Stimulated activated CD4-positive, alpha-beta T cell treated with anti-CD3 and anti-CD28 coated beads, Interleukin-1b, Interleukin-23, amount 100 ng/mL, for 24 hours (primary cell): ENCODE data around the gene CLUH.
"Not testable (repeated sequence)": the region's sequence is repeated elsewhere in the genome, so short reads cannot be mapped to it uniquely, and the experiment has no call there.

Source experiments
- DNase-seq, 4 experiments: peaks; one replicate each; pipeline ENCODE4 v3.0.0-alpha.2; 2020; ENCODE audit warnings: low read depth in 4 of 4, low spot score in 1 of 4

Gene CLUH

DNA sequence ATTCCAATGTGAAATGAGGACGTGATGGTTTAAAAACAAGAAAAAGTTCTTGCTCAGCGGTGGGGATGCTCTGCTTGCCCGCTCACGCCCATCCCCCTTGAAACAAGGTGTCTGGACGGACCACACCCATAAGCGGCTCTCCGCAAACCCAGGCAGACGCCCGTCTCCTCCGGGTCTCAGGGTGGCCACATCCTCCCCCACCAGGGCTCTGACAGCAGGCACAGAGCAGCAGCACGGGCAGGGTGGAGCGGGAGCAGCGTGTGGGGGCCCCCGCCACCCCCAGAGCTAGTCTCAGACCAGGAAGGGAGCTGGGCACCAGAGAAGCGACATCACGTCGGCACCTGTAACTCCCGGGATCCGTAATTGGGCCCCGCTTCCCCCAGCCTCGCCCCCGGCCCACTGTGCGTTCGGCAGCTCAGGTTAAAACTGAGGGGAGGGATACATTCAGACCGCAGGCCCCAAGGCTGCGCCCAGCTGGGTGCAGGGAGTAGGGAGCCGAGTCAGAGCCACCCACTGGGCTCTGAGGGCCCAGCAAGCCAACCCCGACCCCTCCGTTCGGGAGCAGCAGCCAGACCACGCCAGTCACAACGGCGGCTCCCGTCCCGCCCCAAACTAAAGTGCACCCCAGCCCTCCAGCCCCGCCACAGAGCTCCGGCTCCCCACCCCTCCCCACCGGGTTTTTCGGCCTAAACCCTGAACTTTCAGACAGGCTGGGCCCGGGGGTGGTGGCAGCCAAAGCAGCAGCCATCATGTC lies 22.0 kb downstream of the CLUH start:
- DNase-seq: no peak

DNA sequence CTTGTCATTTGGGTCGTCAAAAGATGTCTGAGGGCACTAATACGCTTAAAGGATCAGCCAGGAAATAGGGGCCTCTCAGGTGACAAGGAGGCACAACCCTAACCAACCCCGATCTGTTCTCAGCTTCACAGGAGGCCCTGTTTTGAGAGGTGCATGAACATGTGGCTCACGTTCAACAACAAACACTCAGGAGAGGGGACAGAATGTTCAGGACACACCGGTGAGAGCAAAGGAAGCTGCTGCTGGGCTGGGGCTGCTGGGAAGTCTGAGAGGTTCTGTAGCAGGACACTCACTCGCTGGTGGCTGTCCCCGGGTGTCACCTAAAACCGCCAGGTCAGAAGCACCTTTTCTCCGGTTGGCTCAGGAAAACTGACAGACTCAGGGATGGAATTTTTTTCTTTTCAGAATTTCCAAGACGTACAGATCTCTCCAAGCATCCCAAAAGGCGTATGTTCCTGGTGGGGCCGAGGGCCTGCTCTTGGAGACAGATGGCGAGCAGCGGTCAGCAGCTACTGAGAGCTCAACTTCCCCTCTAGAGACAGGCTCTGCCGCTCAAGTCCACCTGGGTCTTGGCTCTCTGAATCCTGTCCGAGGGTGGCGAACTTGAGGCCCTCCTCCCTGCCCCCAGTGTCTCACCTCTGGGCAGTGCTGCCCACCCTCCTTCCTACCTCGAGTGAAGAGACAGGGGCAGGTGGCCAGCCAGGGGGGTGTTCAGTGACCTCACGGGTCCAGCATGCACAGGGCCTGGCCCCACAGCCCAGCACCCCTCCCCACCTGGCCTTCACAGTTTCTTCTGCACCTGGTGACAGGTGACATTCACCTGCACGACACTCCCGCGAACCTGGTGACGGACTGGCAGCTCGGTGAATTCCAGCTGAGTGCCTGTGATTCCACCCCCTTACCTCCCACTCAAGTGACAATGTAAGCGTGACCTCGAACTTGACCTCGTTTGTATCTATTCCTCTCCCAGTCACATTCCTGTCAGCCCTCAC lies 22.9 kb downstream of the CLUH start:
- DNase-seq: no peak

DNA sequence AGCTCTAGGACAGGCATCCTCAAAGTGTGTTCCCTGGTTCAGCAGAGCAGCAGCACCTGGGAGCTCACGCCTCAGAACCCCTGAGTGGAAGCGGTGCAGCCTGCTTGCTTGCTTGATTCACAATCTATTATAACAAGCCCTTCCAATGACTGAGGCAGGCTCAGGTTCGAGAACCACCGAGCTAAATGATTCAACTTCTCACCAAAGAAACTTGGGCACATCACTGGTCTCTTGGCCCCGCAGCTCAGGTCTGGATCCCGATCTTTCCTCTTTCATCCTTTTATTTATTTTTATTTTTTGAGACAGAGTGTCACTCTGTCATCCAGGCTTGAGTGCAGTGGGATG lies 24.5 kb downstream of the CLUH start:
- no peak for DNase-seq

DNA sequence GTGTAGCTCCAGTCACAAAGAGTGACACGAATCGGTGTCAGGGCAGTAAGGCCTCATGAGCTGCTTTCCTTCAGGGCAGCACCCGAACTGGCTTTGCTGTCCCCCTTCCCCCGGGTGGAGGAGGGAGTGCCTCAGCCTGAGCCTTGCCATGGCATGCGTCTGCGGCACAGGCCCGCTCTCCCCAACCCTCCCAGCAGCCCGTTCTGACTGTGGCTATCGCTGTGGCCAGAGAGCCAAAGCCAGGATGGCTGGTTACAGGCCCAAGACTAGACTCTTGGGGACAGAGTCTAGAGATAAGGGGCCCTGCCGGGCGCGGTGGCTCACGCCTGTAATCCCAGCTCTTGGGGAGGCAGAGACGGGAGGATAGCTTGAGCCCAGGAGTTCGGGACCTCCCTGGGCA lies 25.9 kb downstream of the CLUH start:
- no peak for DNase-seq

DNA sequence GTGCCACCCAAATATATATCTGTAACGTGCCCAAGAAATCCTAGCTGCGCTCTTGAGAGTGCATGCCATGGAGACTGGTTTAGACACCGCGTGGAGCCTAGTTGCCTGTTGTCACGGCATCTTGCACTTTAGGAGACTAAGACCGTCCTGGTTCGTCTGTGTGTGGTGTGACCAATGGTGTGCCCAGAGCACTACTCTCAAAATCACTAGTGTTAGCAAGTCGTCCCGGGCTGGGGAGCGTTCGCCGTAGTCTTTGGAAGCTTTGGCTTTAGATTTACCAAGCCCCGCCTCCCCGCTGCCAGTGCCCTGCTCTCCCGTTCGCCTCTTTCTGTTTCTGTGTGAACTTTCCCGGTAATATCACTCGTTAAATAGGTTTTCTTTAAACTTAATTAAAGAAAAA lies 27.0 kb downstream of the CLUH start:
- no peak for DNase-seq

DNA sequence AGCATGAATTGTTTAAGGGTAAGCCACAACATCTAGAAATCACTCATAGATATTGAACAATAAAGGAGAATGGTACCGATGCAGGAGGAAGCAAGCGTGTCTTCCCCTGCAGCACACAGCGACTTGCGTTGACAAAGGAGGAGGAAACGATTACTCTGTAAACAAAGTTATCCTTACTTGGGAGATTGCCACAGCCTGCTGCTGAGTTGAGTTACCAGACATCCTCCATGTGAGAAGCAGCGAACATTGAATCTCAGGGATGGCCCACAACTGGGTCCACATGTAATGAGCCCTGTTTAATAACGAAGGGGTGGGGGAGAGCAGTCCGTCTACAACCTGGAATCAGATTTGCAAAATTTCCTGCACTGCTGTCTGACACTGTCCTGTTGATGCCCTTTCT lies 27.7 kb downstream of the CLUH start:
- DNase-seq: no peak

DNA sequence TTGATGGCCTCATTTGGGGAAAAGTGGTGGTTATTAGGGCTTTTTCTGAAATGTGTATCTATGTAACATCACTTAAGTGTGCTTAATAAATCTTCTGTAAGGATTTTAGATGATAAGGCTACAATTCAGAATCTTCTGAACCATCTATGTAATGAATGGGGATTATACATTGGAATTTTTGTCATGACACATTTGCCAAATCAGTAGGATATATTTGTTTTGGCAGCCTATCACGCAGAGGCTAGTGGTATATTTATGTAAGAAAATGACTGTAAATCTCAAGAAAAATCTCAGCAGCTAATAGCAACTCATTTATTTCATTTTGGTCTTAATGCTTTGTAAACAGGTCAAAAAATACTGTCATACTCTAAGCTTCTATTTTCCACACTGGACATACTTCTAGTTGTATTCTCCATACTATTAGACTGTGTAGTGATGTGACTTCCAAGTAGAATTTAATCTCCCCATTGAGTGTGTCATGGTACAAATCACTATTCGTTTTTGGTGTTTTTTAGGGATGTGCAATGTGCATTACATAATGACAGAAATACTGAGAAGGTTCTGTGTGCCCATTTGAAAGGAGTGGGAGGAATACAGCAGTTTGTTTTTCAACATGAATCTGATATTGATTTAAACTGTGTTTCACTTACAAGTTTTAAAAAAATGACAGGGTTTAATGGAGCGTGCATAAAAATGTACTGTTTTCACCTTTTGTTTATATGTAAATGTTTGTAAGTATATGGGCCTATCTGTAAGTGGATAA lies 29.2 kb downstream of the CLUH start:
- DNase-seq: no peak

DNA sequence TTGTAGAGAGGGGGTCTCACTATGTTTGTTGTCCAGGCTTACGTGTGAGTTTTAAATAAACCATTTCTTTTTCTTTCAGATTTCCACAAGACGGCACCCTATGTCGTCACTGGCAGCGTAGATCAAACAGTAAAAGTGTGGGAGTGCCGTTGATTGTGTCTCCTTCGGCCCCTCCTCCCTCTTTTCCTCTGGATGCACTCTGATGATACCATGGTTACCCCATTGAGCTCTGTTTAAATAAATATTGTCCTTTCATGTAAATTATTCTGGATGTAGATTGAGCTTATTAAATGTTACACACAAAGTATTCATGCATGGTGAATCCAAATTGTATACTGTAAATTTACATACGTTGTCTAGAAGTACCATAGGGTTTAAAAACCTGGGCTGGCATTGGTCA lies 29.9 kb downstream of the CLUH start:
- no peak for DNase-seq

DNA sequence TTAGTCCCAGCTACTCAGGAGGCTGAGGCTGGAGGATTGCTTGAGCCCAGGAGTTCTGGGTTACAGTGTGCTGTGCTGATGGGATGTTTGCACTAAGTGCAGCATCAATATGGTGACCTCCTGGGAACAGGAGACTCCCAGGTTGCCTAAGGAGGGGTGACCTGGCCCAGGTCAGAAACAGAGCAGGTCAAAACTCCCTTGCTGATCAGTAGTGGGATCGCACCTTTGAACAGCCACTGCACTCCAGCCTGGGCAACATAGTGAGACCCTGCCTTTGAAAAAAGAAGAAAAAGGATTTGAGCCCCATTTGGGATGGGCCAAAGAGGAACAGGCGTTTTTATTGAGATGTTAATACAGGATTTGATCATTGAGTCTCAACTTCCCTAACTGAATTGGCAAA lies 30.6 kb downstream of the CLUH start:
- no peak for DNase-seq

DNA sequence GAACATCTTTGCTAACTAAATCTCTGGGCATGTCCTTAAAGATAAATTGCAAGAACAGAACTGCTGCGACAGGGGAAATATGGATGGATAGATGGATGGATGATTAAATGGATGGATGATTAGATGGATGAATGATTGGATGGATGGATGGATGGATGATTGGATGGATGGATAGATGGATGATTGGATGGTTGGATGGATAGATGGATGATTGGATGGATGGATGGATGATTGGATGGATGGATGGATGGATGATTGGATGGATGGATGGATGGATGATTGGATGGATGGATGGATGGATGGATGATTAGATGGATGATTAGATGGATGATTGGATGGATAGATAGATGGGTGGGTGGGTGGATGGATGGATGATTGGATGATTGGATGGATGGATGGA lies 32.3 kb downstream of the CLUH start:
- DNase-seq: not testable (repeated sequence)

DNA sequence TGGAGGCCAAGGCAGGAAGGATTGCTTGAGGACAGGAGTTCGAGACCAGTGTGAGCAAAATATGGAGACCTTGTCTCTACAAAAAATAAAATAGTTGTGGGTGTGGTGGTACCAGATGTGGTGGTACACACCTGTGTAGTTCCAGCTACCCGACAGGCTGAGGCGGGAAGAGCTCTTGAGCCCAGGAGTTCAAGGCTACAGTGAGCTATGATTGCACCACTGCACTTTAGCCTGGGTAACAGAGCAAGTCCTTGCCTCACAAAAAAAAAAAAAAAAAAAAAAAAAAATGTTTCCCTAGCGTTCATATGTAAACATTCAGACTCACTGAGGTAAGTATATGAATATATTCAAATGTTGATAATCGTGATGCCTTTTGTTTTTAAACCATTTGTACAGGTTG lies 39.5 kb downstream of the CLUH start:
- no peak for DNase-seq

DNA sequence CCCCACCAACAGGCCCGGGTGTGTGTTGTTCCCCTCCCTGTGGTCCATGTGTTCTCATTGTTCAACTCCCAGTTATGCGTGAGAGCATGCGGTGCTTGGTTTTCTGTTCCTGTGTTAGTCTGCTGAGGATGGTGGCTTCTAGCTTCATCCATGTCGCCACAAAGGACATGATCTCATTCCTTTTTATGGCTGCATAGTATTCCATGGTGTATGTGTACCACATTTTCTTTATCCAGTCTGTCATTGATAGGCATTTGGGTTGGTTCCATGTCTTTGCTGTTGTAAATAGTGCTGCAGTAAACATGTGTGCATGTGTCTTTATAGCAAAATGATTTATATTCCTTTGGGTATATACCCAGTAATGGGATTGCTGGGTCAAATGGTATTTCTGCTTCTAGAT lies 51.2 kb downstream of the CLUH start:
- DNase-seq: not testable (repeated sequence)

DNA sequence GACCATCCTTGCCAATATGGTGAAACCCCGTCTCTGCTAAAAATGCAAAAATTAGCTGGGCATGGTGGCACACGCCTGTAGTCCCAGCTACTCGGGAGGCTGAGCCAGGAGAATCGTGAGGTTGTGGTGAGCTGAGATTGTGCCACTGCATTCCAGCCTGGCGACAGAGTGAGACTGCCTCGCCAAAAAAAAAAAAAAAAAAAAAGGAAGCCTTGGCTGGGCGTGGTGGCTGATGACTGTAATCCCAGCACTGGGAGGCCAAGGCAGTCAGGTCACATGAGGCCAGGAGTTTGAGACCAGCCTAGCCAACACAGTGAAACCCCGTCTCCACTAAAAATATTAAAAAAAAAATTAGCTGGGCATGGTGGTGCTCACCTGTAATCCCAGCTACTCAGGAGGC lies 52.2 kb downstream of the CLUH start:
- not testable (repeated sequence) for DNase-seq

DNA sequence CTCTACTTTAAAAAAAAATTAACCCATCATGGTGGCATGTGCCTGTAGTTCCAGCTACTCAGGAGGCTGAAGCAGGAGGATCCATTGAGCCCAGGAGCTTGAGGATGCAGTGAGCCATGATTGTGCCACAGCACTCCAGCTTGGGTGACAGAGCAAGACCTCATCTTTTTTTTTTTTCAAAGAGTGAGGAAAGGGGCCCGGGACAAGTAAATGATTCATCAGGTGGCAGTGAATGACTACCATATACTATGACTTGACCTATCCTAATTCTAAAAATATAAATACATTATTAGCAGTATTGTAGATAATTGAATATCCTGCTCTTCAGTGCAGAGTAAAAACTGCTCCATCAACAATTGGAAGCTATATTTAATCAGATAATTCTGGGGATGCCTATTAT lies 55.3 kb downstream of the CLUH start:
- no peak for DNase-seq

DNA sequence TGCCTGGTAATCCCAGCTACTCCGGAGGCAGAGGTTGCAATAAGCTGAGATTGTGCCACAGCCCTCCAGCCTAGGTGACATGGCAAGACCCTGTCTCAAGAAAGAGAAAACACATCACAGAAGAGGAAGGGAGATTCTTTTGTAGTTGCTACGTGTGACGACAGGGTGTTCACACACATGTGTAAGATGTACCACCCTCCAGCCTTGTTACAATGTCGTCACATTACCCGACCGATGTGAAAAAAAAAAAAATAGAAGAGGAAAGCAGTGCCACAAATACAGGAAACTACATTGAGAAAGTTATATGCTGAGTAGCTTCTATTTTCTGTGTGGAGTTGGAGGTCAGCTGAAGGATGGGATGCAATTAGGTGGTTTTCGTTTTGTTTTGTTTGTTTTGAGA lies 56.0 kb downstream of the CLUH start:
- DNase-seq: no peak

DNA sequence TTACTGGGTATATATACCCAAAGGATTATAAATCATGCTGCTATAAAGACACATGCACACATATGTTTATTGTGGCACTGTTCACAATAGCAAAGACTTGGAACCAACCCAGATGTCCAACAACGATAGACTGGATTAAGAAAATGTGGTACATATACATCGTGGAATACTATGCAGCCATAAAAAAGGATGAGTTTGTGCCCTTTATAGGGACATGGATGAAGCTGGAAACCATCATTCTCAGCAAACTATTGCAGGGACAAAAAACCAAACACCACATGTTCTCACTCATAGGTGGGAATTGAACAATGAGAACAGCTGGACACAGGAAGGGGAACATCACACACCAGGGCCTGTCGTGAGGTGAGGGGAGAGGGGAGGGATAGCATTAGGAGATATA lies 58.7 kb downstream of the CLUH start:
- DNase-seq: not testable (repeated sequence)

DNA sequence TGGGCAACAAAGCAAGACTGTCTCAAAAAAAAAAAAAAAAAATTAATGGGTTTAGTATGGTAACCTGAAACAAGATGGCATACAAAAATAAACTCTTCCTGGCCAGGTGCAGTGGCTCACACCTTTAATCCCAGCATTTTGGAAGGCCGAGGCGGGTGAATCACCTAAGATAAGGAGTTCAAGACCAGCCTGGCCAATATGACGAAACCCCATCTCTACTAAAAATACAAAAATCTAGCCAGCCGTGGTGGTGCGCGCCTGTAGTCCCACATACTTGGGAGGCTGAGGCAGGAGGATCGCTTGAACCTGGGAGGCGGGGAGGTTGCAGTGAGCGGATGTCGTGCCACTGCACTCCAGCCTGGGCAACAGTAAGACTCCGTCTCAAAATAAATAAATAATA lies 62.4 kb downstream of the CLUH start:
- no peak for DNase-seq

DNA sequence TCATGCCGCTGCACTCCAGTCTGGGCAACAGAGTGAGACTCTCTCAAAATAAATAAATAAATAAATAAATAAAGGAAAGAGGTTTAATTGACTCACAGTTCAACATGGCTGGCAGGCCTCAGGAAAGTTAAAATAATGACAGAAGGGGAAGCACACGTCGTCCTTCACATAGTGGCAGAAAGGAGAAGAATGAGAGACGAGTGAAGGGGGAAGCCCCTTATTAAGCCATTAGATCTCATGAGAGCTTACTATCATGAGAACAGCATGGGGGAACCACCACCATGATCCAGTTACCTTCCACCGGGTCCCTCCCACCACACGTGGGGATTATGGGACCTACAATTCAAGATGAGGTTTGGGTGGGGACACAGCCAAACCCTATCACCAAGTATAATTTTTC lies 63.6 kb downstream of the CLUH start:
- DNase-seq: no peak

DNA sequence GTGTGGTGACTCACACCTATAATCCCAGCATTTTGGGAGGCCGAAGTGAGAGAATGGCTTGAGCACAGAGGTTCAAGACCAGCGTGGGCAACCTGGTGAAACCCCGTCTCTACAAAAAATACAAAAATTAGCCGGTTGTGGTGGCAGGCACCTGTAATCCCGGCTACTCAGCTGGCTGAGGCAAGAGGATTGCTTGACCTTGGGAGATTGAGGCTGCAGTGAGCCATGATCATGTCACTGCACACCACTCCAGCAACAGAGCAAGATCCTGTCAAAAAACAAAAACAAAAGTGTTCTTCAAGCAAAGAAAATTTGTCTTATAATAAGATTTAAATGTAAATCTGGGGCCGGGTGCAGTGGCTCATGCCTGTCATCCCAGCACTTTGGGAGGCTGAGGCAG lies 66.6 kb downstream of the CLUH start:
- DNase-seq: no peak
